Kasumi-1 (cell line): ENCODE measurements around the gene ADCYAP1R1.

Source experiments
- DNase-seq, 2 experiments: peaks; one replicate each; lab custom pipeline; 2025; lab: John Stamatoyannopoulos, UW

ADCYAP1R1 gene

GRCh38 chr7:31068006-31068675, 16.0 kb downstream of the ADCYAP1R1 start:
- DNase-seq: no peak

GRCh38 chr7:31069860-31070555, 17.9 kb downstream of the ADCYAP1R1 start:
- DNase-seq: no peak

GRCh38 chr7:31070991-31071644, 19.0 kb downstream of the ADCYAP1R1 start:
- DNase-seq: no peak

DNA sequence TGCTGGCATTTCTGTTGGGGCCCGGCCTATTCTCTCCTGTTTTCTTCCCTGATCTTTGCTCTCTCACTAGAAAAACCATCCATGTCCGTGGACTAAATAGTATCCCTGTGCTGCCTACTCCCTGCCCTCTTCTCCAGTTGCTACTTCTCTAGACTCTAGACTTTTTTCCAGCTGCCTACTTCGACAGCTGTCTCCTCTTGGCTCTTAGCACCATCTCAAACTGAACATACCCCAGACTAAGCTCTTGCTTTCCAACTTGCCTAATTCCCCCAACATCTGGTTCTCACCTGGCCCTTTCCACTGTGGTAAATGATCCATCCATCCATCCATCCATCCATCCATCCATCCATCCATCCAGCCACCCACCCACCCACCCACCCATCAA, 19.5 kb downstream of the ADCYAP1R1 start:
- DNase-seq: no peak

DNA sequence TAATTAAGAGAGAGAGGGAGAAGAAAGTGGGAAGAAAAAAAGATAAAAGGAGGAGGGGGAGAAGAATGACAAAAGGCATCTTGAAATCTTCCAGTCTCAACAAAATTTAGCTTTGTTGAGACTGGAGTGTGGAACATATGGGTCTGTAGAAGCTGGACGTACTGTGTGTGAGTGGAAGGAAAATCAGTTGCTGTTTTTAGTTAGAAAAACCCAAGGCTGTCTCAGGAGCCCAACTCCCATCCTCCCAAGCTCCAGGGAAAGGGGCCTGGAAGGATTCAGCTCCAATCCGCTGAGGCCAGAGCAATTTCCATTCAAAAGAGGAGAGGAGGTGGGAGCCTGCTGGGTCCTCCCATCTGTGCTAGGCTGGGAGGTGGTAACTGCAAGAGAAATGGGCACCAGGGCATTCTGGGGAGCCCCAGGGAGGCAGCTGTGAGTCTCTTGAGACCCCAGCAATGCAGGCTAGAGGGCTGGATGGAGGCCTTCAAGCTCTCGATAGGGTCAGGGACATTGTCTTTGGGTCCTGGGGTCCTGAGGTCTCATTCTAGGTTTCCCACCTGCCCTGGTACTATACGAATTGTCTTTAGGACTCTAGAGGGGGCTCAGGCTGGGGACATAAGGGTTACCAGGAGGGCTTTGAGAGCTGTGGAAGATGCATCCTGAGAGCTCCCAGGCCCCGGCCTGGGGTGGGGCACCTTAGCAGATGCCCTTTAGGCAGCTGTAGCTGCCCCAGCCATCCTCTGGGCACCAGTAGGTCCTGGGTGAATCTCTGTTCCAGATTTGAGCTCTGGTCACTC, 21.4 kb downstream of the ADCYAP1R1 start:
- no peak for DNase-seq

DNA sequence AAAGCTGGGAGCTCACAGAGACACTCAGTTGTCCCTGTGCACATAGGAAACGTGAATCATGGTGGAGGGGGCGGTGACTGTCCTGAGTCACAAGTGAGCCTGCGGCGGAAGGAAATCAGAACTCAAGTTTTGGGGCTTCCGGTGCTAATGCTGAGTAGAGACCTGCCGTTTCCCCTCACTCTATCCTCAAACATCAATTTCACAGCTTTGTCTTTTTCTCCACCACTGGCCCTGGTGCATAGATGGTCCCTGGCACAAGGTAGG, 21.9 kb downstream of the ADCYAP1R1 start:
- no peak for DNase-seq

GRCh38 chr7:31074403-31075085, 22.4 kb downstream of the ADCYAP1R1 start:
- no peak for DNase-seq

- DNase-seq: no peak
Measured at GRCh38 chr7:31075086-31075405, 22.9 kb downstream of the ADCYAP1R1 start.

- no peak for DNase-seq
Measured at GRCh38 chr7:31076051-31076450, 23.9 kb downstream of the ADCYAP1R1 start.

GRCh38 chr7:31076641-31077310, 24.7 kb downstream of the ADCYAP1R1 start:
- no peak for DNase-seq

- DNase-seq: no peak
Measured at GRCh38 chr7:31077484-31078362, 25.6 kb downstream of the ADCYAP1R1 start.

DNA sequence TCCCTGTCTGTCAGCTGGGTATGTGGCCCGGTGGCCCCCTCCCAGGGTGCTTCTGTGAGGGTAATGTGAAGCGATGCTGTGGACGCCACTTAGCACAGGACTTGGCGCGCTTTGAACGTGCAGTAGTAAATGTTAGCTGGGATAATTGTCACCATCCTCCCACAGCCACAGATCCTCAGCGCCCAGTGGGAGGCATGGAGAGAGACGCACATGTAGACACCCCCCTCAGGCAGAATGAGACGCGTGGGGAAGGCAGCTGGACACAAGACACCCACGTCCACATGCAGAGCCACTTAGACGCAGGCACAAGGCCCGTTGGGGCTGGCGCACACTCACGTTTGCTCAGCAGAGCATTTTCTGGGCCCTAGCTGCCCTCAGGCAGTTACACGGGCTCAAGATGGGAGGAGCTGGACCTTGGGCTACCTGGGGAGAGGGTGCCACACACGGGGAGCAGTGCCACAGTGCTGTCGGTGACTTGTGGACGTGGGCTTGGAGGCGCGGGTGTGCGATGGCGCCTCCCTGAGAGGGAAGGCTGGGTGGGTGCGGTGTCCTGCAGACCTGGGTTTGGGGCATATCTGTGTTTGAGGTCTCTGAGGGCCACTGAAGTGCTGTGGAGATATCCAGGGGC, 26.4 kb downstream of the ADCYAP1R1 start:
- DNase-seq: no peak

- DNase-seq: no peak
Measured at GRCh38 chr7:31079126-31079823, 27.2 kb downstream of the ADCYAP1R1 start.

- DNase-seq: no peak
Measured at GRCh38 chr7:31079824-31080511, 27.9 kb downstream of the ADCYAP1R1 start.

- DNase-seq: no peak
Measured at GRCh38 chr7:31080763-31081162, 28.7 kb downstream of the ADCYAP1R1 start.

DNA sequence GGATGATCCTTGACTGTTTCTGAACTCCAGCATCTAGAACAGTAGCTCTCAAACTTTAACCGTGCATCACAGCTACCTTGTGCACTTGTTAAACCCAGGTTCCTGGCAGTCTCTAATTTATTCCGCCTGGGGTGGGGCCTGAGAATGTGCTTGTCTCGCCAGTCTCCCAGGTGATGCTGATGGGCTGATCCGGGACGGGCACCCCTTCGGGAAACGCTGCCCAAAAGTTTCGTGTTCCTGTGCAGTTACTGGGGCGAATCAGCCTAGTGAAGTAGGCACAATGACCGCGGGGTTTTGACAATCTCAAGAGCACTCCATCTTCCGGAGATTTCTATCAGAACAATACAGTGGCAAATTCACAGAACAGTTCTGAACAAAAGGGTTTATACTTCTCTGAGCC, 29.9 kb downstream of the ADCYAP1R1 start:
- no peak for DNase-seq

DNA sequence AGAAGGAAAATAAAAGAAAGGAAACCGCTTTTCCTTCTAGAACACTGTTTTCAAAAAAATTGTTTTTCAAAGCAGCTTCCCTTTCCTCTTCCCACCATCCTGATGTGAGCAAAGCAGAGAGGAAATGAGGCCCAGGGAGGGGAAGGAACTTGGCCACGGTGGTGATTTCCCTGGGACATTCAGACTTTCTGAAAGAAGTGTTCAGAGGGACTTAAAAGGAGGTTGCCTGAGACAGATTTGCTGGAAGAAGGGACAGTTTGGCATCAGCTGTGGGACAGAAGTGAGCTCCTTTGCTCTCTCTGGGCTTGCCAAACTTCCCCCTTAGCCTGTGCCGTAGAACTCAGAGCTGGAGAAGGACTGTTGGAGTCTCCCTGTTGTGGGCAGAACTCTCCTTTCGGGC, 30.3 kb downstream of the ADCYAP1R1 start:
- no peak for DNase-seq

- DNase-seq: no peak
Measured at GRCh38 chr7:31083210-31083786, 31.2 kb downstream of the ADCYAP1R1 start.

- DNase-seq: no peak
Measured at GRCh38 chr7:31084226-31084625, 32.1 kb downstream of the ADCYAP1R1 start.
